GM18907 (cell line): Measurements from ENCODE around the gene BMP6.

Source experiments
- ATAC-seq: cut with Tn5 transposase; IDR thresholded peaks from one replicate; pipeline ENCODE4 v1.9.1; 2021; ENCODE audit warnings: mild to moderate bottlenecking, moderate library complexity; ENCODE audit not compliant: unreplicated experiment

BMP6 gene

DNA sequence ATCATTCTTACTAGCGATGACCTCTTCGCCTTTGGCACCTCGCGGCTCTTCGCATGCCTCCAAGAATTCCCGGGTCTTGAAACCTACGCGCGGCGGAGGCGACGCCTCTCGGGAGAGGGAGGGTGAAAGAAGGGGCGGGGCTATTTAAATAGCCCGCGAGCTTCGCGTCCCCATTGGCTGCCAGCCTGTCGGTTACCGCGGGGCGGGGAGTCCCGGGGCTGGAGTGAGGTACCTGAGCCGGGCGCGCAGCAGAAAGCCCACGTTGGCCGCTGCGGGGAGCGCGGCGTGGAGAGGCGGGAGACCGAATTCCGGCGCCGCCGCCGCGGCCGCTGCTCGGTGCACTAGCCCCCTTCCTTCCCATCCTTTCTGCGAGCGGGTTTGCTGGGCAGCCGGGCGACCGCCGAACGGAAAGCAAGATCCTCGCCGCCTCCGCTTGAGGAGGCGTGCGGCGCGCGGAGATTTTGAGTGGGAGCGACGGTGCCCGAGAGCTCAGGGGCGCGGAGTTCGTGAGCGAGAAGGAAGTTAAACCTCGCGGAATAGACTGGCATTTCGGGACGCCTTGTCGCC lies at the start of gene BMP6:
BMP6 (plus strand) TSS at position 251 of the 567 bp plus-strand sequence. CDS start 857 bp downstream, outside the sequence.
- peak; percentile 78 for ATAC-seq

DNA sequence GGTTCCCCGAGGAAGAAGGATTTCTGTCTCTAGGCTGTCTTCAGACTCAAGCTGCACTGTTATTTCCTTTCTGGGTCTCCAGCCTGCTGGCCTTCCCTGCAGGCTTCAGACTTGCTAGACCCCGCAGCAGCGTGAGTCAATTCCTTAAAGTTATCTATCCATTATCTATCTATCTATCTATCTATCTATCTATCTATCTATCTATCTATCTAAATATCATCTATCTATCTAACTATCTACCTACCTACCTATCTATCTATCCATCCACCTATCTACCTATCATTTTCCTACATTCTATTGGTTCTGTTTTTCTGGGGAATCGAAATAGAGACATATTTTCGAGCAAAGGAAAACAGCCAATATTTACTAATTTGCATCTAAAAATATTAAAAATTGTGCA lies 48.7 kb upstream of the BMP6 start:
- no peak for ATAC-seq

GRCh38 chr6:7680393-7681075 lies 45.4 kb upstream of the BMP6 start:
- no peak for ATAC-seq

- no peak for ATAC-seq
These were observed 44.5 kb upstream of the BMP6 start for GRCh38 chr6:7681449-7681848.

- no peak for ATAC-seq
These were observed 41.8 kb upstream of the BMP6 start for GRCh38 chr6:7684076-7684475.

DNA sequence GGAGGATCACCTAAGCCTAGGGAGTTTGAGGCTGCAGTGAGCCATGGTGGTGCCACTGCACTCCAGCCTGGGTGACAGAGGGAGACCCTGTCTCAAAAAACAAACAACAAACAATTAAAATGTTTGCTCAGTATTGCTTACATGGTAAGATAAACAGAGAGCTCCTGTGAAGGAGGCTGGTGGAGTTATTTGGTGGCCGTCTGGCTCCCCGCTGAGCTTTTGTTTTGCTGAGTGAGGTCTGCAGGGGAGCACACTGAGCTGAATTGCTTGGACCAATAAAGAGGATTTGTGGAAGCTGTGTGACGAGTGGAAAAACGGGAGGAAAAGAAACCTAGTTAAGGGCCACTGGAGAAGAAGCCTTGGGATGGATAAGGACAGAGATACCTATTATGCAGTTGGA lies 41.1 kb upstream of the BMP6 start:
- no peak for ATAC-seq

DNA sequence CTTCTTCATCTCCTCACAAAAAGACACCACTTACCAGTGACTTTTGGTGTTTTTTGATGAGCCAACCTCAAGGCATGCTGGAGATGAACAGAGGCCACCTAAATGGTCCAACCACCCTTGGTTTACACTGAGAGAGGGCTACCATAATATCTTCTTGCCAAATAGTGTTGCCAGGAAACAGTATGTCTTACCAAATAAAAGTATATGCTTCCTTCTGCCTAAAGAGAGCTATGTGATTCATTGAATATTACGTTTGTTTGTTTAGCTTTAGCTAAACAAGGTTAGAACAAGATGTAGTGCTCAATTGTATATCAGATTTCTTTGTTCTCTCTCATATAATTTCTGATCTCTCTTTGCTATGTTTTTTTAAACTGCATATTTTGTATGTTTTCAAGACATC lies 40.6 kb upstream of the BMP6 start:
- no peak for ATAC-seq

GRCh38 chr6:7687145-7688111 lies 38.5 kb upstream of the BMP6 start:
- no peak for ATAC-seq

DNA sequence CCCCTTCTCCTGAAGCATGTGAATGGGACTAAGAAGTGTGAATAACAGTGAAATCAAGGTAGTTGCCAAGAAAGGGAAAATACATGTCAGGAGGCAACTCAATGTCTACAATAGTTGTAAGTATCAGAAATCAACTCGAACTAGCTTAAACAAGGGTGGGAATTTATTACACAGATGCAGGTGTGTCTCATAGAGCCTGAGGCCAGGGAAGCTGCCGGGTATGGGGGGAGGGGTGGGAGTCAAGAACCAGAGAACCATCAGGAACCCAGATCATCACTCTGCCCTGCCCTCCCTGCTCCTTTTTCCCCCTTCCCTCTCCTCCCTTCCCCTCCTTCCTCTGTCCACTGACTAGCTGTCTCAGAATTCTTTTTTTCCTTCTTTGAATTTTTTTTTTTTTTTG lies 34.9 kb upstream of the BMP6 start:
- ATAC-seq: no peak

DNA sequence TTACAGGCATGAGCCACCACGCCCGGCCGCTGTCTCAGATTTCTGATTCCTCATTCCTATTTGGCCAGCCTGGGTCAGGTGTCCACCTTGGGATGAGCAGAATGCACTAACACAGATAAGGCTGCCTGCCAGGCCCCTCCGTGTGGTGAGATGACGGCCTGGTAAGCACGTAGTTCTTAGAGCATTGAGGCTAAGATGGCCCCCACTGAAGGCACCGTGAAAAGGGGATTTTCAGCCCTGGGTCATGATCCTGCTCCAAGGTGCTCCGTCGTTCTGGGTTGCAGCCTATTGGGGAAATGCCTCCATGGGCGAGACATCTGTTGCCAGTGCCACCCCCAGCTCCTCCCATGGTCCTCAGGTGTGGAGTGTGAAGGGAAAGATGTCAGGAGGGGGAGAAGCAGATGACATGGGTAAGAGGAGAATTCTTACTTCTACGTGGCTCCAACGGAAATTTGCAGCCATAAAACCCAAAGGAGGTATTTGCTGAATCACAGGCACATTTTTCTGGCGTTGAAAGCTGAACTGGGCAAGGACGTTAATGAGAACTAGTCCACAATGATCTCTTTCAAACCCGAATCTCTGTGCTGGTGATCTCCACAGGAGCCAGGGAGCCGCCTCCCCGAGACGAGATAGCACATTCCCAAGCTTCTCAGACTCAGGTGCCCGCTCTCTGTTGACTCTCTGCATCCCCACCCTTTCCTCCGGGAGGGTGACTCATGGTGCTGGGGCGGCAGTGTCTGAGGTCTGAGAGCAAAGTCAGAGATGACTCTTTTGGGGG lies 34.0 kb upstream of the BMP6 start:
- ATAC-seq: no peak

- no peak for ATAC-seq
These were observed 33.5 kb upstream of the BMP6 start for GRCh38 chr6:7692453-7692784.

- ATAC-seq: no peak
These were observed 32.1 kb upstream of the BMP6 start for GRCh38 chr6:7693827-7694226.

DNA sequence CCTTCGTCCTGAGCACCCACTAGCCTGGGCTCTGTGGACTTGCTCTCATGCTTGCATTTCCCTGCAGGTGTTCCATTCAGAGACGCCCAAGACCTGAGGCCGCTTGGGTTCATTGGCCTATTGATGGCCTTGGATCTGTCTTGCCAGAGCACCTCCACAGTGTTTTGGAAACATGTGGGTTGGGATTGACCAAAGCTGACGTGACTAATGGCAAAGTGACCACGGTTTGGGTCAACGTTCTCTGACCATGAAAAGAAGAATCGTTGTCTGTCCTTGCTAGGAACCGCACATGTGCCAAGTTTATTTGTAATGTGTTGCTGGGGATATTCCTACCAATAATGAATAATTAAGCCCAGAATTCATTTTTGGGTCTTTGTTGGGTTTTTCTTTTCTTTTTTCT lies 29.8 kb upstream of the BMP6 start:
- no peak for ATAC-seq

GRCh38 chr6:7697432-7697819 lies 28.5 kb upstream of the BMP6 start:
- ATAC-seq: no peak

DNA sequence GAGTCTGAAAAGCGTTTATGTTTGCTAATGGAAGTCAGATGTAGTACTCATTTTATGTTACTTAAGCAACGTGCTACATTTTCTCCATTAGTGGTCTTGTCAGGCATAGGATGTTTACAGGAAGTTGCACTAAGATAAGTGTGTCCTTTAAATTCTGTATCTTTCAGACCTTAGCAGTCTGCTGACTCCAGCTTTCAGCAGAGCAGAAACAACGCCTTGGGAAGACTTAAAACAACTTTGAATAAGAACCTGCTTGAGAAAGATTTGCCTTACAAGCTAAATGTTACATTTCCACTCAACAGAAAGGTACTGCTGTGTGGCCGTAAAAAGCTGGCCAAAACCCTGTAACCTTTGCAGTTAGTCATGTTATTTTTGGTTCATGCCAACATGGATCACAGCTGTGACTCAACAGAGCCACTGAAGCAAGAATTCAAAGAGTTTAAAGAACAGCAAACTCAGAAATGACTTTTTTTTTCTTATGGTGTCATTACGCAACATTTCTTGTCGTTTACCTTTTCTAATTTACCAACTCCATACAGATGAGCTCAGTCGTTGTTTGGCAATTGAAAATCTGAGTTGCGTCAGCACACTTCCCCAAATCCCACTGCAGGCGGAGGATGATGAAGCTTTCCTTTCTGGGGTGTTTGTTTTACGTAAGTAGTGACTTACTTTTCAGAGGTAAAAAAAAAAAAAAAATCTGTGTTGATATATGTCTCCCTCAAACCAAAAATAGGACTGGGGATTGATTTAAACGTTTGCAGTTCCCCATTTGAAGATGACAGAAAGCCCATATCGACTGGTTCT lies 27.9 kb upstream of the BMP6 start:
- ATAC-seq: no peak

- ATAC-seq: no peak
These were observed 24.6 kb upstream of the BMP6 start for GRCh38 chr6:7701212-7701834.

DNA sequence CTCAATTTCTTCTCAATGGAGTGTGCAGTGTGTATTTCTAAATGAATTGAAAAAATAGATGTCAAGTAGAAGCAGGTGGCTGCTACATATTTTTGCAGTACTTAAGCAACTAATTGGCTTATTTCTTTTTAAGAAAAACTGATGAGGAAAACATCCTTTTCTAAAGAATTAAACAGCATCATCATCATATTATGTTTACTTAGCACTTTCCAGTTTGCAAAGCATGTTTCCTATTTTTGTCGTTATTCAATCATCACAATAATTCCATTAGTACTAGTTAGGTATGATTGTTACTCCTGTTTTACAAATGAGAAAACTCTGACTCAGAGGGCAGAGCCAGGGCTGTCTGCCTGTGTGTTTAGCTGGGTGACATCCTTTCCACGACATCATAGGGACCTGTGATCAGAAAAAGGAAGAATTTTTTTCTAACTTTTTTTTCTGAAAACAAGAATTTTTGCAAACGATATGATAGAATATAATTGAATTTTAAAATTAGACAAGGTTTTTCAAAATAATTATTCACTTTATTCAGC lies 22.7 kb upstream of the BMP6 start:
- no peak for ATAC-seq

DNA sequence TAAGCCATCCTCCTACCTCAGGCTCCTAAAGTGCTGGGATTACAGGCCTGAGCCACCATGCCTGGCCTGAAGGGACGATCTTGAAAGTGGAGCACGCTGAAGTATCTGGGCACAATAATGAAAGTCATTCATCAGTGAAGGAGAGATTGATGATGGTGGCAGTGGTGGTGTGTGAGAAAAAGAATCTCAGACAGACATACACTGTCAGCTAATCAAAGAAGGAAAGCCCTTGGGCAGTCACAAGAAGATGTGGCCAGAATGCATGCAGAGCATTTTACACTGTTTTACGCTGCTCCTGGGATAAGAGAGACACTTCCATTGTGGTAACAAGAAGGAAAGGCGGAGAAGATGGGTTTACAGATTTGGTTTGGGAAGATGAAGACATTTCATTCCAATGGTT lies 20.4 kb upstream of the BMP6 start:
- ATAC-seq: no peak

- ATAC-seq: no peak
These were observed 19.6 kb upstream of the BMP6 start for GRCh38 chr6:7706269-7706668.

GRCh38 chr6:7707787-7708186 lies 18.1 kb upstream of the BMP6 start:
- ATAC-seq: no peak
